Ishikawa (cell line): Measurements from ENCODE around the gene BICC1.

Experiments
- CEBPB ChIP-seq: IDR thresholded peaks from 2 replicates; pipeline ENCODE4 v1.6.1; 2012
- CREB1 ChIP-seq: IDR thresholded peaks from 2 replicates; pipeline ENCODE4 v1.6.1; 2012; ENCODE audit warnings: low read depth
- EGR1 ChIP-seq: IDR thresholded peaks from 2 replicates; pipeline ENCODE4 v1.6.1; 2012
- EP300 ChIP-seq: IDR thresholded peaks from 2 replicates; pipeline ENCODE4 v1.6.1; 2012; ENCODE audit warnings: borderline replicate concordance
- FOXM1 ChIP-seq: IDR thresholded peaks from 2 replicates; pipeline ENCODE4 v1.6.1; 2012; ENCODE audit warnings: low read depth, borderline replicate concordance
- MAX ChIP-seq: IDR thresholded peaks from 2 replicates; pipeline ENCODE4 v1.6.1; 2012
- NFIC ChIP-seq: IDR thresholded peaks from 2 replicates; pipeline ENCODE4 v1.6.1; 2012
- RAD21 ChIP-seq: IDR thresholded peaks from 2 replicates; pipeline ENCODE4 v1.6.1; 2012; ENCODE audit warnings: low read depth
- TAF1 ChIP-seq: IDR thresholded peaks from 2 replicates; pipeline ENCODE4 v1.6.1; 2012; ENCODE audit warnings: low read depth, mild to moderate bottlenecking
- TCF12 ChIP-seq: IDR thresholded peaks from 2 replicates; pipeline ENCODE4 v1.6.1; 2012; ENCODE audit warnings: low read depth
- TEAD4 ChIP-seq: IDR thresholded peaks from 2 replicates; pipeline ENCODE4 v1.6.1; 2012
- YY1 ChIP-seq: IDR thresholded peaks from 2 replicates; pipeline ENCODE4 v1.6.1; 2012; ENCODE audit warnings: low read depth
- ZBTB7A ChIP-seq: IDR thresholded peaks from 2 replicates; pipeline ENCODE4 v1.6.1; 2012; ENCODE audit warnings: low read depth
- TF ChIP-seq, protein P1 (sequence below): IDR thresholded peaks from 2 replicates; pipeline ENCODE4 v1.6.1; 2012
- TF ChIP-seq, protein P2 (sequence below): IDR thresholded peaks from 2 replicates; pipeline ENCODE4 v1.6.1; 2012; ENCODE audit warnings: low read depth, mild to moderate bottlenecking

Gene BICC1

GRCh38 chr10:58578366-58578765 is 65.7 kb downstream of the BICC1 start:
- TF ChIP-seq TAF1 (no peak), CEBPB (no peak), FOXM1 (no peak), MAX (no peak), ZBTB7A (no peak), EGR1 (no peak)

- TF ChIP-seq MAX (no peak), YY1 (no peak), TAF1 (no peak), CREB1 (no peak)
These were observed 66.5 kb downstream of the BICC1 start for GRCh38 chr10:58579011-58579655.

DNA sequence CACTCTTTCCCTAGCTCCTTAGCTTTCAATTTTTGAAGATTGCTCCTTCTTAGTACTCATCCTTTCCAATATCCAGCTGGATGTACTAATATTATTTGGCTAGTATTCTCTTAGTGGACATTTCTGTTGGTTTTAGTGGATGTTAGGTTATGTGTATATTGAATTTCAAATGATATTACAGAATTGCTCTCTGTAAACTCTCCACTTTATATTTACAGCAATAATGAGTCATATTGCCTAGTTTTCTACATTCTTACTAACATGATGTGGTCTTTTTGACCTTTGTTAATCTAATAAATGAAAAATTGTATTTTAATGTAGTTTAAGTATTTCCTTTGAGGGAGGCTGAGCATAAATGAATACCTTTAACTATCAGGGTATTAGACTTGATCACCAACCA is 69.4 kb downstream of the BICC1 start:
- TF ChIP-seq TCF12: no peak
- TF ChIP-seq ZBTB7A: no peak

- TF ChIP-seq TCF12: no peak
- no peak for TF ChIP-seq ZBTB7A
- TF ChIP-seq FOXM1: no peak
- TF ChIP-seq, protein P1, sequence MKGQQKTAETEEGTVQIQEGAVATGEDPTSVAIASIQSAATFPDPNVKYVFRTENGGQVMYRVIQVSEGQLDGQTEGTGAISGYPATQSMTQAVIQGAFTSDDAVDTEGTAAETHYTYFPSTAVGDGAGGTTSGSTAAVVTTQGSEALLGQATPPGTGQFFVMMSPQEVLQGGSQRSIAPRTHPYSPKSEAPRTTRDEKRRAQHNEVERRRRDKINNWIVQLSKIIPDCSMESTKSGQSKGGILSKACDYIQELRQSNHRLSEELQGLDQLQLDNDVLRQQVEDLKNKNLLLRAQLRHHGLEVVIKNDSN: no peak
- TF ChIP-seq MAX: no peak
- no peak for TF ChIP-seq CEBPB
- TF ChIP-seq EP300: no peak
- TF ChIP-seq TAF1: no peak
- TF ChIP-seq RAD21: no peak
- TF ChIP-seq NFIC: no peak
- no peak for TF ChIP-seq YY1
- no peak for TF ChIP-seq EGR1
- TF ChIP-seq TEAD4: no peak
These were observed 72.8 kb downstream of the BICC1 start for GRCh38 chr10:58585435-58585834.

DNA sequence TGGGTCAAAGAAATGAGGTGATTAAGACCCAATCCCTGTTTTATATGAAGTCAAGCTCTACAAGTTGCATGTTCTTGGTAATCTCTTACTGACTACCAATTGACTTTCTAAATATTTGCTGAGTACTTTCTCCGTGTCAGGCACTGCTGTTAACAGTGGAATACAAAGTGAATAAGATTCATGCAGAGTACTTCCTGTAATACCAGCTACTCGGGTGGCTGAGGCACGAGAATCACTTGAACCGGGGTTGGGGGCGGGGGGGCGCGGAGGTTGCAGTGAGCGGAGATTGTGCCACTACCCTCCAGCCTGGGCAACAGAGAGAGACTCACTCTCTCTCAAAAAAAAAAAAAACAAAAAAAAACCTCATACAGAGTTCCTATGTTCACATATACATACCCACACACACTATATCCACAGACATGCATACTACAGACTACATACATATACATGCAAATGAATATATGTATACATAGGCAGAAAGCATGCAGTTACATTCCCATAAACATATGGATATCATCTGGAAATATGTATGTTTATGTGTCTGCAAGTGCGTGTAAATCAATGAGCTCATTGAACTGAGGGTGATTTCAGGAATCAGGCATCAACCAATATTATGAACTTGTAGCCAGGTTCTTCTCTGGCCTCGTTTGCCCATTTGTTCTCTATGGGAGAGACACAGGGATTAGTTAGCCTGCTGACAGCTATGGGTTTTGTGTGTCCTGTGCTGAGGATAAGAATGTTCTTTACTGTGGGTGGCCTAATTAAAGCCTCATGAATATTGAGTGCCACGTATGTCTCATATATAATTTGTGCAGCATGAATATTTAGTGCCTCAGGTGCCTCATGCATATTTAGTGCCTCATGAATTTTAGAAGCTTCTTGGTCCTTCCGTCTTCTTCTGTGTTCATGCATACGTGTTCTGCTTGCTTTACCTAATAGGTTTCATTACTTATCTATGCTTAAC is 73.9 kb downstream of the BICC1 start:
- TF ChIP-seq ZBTB7A (no peak), CREB1 (no peak), MAX (no peak), TEAD4 (no peak), EGR1 (no peak), CEBPB (no peak), EP300 (no peak), RAD21 (no peak), NFIC (no peak), TCF12 (no peak), FOXM1 (no peak), YY1 (no peak), TAF1 (no peak)
- TF ChIP-seq, protein P1: no peak
- TF ChIP-seq, protein P2, sequence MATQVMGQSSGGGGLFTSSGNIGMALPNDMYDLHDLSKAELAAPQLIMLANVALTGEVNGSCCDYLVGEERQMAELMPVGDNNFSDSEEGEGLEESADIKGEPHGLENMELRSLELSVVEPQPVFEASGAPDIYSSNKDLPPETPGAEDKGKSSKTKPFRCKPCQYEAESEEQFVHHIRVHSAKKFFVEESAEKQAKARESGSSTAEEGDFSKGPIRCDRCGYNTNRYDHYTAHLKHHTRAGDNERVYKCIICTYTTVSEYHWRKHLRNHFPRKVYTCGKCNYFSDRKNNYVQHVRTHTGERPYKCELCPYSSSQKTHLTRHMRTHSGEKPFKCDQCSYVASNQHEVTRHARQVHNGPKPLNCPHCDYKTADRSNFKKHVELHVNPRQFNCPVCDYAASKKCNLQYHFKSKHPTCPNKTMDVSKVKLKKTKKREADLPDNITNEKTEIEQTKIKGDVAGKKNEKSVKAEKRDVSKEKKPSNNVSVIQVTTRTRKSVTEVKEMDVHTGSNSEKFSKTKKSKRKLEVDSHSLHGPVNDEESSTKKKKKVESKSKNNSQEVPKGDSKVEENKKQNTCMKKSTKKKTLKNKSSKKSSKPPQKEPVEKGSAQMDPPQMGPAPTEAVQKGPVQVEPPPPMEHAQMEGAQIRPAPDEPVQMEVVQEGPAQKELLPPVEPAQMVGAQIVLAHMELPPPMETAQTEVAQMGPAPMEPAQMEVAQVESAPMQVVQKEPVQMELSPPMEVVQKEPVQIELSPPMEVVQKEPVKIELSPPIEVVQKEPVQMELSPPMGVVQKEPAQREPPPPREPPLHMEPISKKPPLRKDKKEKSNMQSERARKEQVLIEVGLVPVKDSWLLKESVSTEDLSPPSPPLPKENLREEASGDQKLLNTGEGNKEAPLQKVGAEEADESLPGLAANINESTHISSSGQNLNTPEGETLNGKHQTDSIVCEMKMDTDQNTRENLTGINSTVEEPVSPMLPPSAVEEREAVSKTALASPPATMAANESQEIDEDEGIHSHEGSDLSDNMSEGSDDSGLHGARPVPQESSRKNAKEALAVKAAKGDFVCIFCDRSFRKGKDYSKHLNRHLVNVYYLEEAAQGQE: no peak

DNA sequence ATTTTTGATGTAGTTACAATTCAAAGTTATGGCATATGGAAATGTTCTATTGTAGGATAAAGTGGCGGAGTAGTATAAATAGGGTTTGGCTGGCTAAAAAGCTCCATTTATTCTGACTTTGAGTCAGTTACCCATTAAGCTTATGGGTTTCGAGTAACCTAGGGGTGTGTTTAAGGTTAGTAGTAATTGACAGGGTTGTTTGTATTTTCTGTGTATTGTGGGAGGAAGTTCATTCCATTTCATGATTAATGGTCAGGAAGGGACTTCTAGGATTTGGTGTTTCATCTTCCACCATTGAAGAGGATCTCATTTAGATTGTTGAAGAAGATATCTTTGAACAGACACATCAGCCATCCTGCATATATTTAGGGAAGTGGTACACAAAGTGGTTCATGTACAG is 75.0 kb downstream of the BICC1 start:
- TF ChIP-seq NFIC (no peak), FOXM1 (no peak), RAD21 (no peak)

- TF ChIP-seq, protein P2: no peak
- TF ChIP-seq NFIC (no peak), TAF1 (no peak), CEBPB (no peak), TCF12 (no peak), TEAD4 (no peak), EP300 (no peak), ZBTB7A (no peak), MAX (no peak), YY1 (no peak), RAD21 (no peak), CREB1 (no peak), FOXM1 (no peak)
- TF ChIP-seq, protein P1: no peak
These were observed 76.1 kb downstream of the BICC1 start for GRCh38 chr10:58588673-58589265.
